Activated T-helper 1 cell treated with anti-CD3 and anti-CD28 coated beads, Interleukin-2, amount 50 U/mL, for 16 hours (primary cell): ENCODE measurements around the gene LTB.
"Not testable (repeated sequence)": the region's sequence is repeated elsewhere in the genome, so short reads cannot be mapped to it uniquely, and the experiment has no call there.

Source experiments
- DNase-seq, 2 donors: peaks; one replicate each; pipeline ENCODE4 v3.0.0-alpha.2; 2020; ENCODE audit warnings: low read depth in 1 of 2, low spot score in 1 of 2

Gene LTB

GRCh38 chr6:31609519-31610406 is 27.5 kb upstream of the LTB start:
- no peak for DNase-seq

- DNase-seq, result no peak
Observed at GRCh38 chr6:31607317-31607716, 25.1 kb upstream of the LTB start.

- DNase-seq, result no peak
Observed at GRCh38 chr6:31597006-31597405, 14.8 kb upstream of the LTB start.

- DNase-seq, result no peak
Observed at GRCh38 chr6:31592396-31592771, 10.2 kb upstream of the LTB start.

- not testable (repeated sequence) for DNase-seq
Observed at GRCh38 chr6:31590691-31591090, 8.5 kb upstream of the LTB start.

- no peak for DNase-seq
Observed at GRCh38 chr6:31588871-31589650, 6.8 kb upstream of the LTB start.

GRCh38 chr6:31587791-31588777 is 5.9 kb upstream of the LTB start:
- no peak for DNase-seq

GRCh38 chr6:31586599-31587281 is 4.5 kb upstream of the LTB start:
- DNase-seq, result no peak

GRCh38 chr6:31586008-31586407 is 3.8 kb upstream of the LTB start, which contains the start of gene LST1:
Gene LST1, plus strand, starts transcription at chr6:31586277. Its CDS starts 1,023 bp downstream, at chr6:31587300.
- no peak for DNase-seq

GRCh38 chr6:31585491-31585890 is 3.3 kb upstream of the LTB start:
- no peak for DNase-seq

- no peak for DNase-seq
Observed at GRCh38 chr6:31581434-31582229, 592 bp downstream of the LTB start.

- DNase-seq, result peak; percentile 84 to 86
Observed at GRCh38 chr6:31580807-31581433, 1.3 kb downstream of the LTB start.

- no peak for DNase-seq
Observed at GRCh38 chr6:31580438-31580740, 1.8 kb downstream of the LTB start.

GRCh38 chr6:31579546-31580437 is 2.4 kb downstream of the LTB start:
- no peak for DNase-seq

- no peak for DNase-seq
Observed at GRCh38 chr6:31579119-31579505, 3.1 kb downstream of the LTB start.

GRCh38 chr6:31578184-31579118 is 3.8 kb downstream of the LTB start:
- no peak for DNase-seq

- DNase-seq, result no peak
Observed at GRCh38 chr6:31577579-31577966, 4.7 kb downstream of the LTB start.
